ENCODE results near the gene ASTN2.
"Not testable (repeated sequence)": the region's sequence is repeated elsewhere in the genome, so short reads cannot be mapped to it uniquely, and the experiment has no call there.

Gene ASTN2

GRCh38 chr9:116951588-116952435 lies 463.0 kb downstream of the ASTN2 start:
- peak in 1 of 5 experiments; percentile 80 for DNase-seq

DNA sequence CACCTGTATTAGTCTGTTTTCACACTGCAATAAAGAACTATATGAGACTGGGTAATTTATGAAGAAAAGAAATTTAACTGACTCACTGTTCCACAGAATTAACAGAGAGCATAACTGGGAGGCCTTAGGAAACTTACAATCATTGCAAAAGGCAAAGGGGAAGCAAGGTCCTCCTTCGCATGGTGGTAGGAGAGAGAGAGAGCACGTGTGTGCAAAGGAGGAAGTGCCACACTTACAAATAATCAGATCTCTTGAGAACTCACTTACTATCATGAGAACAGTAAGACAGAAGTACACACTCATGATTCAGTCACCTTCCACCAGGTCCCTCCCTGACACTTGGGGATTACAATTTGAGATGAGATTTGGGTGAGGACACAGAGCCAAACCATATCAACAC lies 469.0 kb downstream of the ASTN2 start:
- no peak for DNase-seq

DNA sequence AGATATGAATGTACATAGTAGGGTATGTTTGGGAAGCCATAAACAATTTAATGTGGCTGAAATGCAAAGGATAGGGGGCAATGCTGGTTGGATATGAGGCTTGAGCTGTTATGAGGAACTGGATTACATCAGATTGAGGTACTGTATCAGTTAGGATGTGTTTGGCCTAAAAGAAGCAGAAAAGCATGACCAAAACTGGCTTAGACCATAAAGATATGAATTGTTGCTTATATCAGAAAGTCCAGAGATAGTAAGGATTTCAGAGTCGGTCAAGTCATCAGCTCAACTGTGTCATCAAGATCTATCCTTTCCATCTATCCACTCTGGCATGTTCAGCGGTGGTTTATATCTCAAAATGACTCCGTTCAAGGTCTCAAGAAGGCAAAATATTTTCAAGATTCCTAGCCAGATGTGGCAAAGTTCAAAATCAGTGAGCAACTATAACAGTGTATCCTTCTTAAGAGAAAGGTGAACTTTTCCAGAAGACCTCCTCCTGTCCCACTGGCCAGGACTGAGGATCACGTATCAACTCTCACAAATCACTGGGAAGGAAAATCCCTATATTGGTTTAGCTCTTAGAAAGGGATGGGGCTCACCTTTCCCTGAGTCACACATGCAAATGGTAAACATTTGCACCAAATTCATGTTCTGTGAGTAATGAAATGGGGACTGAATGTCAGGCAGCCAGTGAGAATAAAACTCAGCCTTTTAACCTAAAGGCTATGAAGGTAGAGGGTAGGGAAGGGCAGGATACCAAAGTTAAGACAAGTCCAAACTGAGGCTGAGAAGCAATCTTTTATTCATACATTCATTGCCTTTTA lies 469.9 kb downstream of the ASTN2 start:
- DNase-seq, result no peak

DNA sequence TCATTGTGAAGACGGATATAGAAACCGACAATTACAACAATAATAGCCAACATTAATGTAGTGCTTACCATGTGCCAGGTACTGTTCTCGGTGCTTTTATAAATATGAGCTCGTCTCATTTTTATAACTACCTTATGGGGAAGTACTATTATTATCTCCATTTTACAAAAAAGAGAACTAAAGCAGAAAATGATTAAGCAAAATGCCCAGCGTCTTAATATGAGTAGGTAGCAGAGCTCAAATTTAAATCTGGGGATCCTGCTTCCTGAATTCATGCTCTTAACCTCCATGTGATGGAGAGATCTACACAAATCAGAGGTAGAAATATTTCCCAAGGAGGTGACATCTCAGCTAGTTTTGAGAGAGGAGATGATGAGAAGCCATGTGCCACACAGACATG lies 470.9 kb downstream of the ASTN2 start:
- no peak for DNase-seq

DNA sequence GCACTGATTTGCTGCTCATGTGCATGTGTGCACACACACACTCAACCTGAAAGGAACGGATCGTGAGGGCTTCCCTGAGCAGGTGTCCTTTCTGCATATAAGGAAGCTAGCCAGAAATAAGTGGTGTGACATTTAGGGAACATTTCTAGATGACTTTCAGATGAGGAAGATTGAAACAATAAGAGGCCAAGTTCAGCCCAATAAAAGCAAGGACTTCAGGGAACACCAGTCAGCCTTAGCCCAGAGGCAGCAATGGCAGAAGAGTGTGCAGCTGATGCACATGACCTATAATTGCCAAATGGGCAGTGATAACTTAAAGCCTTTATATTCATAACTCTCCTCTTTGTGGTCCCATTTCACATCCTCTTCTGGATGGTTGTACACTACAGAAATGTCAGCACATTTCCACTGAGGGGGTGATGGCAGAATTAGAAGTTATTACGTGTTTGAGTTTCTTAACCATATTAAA lies 472.2 kb downstream of the ASTN2 start:
- no peak for DNase-seq

DNA sequence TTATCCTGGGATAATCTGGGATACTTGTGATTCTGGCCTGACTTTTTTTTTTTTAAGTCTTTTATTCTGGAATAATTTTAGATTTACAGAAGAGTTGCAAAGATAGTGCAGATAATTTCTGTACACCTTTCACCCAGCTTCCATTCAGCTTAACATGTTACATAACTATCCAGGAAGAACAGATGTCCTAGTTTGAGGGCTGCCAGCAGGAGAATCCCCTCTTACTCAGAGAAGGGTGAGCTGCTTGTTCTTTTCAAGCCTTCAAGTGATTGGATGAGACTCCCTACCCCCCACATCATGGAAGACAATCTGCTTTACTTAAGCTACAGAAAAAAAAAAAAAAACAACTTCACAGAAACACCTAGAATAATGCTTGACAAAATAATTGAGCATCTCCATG lies 473.6 kb downstream of the ASTN2 start:
- DNase-seq, result no peak

DNA sequence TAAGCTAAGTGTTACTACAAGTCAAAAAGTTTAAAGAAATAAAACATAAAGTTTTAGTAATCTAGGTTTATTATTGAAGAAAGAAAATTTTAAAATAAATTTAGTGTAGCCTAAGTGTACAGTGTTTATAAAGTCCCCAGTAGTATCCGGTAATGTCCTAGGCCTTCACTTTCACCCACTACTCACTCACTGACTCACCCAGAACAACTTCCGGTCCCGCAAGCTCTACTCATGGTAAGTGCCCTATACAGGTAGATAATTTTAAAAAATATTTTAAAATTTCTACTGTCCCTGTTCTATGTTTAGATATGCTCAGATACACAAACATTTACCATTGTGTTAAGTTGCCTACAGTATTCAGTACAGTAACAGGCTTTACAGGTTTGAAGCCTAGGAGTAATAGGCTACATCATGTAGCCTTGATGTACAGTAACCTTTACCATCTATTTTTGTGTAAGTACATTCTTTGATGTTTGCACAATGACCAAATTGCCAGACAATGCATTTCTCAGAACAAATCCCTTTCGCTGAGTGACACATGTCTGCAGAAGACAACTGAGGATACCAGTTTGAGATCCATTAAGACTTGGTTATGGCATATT lies 474.1 kb downstream of the ASTN2 start:
- no peak for DNase-seq

GRCh38 chr9:116939614-116940013 lies 475.2 kb downstream of the ASTN2 start:
- DNase-seq, result peak in 1 of 5 experiments; percentile 64

DNA sequence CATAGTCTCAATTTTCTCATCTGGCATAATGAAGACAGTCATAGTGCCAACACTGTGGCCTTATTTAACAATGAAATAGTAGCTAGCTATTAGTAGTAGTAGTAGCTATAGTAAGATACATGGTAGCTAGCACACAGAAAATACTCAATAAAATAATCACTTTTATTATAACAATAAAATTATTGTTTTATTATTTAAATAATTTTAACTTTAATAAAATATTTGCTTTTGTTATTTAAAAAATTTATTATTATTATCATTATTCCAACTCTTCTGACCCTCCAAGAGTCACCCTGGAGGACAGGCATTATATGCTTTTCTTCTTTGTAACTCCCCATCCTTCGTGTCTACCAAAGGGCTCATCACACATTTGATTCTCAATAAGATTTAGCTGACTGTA lies 475.7 kb downstream of the ASTN2 start:
- no peak for DNase-seq

GRCh38 chr9:116937361-116937760 lies 477.5 kb downstream of the ASTN2 start:
- DNase-seq, result no peak

GRCh38 chr9:116935149-116935897 lies 479.5 kb downstream of the ASTN2 start:
- no peak for DNase-seq

- DNase-seq, result no peak
Observed at GRCh38 chr9:116934131-116934530, 480.7 kb downstream of the ASTN2 start.

DNA sequence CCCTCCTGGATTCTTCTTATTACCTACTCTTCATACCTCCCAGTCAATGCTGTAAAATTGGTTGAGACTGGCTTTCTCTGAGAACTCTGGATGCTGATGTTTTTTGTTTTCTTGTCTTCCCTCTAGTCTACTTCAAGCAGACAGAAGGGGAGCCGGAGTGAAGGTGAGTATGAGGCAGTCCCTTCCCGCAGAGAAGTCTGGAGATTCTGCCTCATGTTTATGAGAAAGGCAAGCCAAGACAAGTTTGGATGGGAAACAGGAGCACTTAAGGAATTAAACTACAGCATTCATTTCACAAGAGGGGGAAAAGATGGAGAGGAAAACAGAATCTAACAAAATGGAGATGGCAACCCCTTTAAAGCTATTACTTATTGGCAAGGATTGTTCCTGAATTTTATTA lies 481.6 kb downstream of the ASTN2 start:
- no peak for DNase-seq

DNA sequence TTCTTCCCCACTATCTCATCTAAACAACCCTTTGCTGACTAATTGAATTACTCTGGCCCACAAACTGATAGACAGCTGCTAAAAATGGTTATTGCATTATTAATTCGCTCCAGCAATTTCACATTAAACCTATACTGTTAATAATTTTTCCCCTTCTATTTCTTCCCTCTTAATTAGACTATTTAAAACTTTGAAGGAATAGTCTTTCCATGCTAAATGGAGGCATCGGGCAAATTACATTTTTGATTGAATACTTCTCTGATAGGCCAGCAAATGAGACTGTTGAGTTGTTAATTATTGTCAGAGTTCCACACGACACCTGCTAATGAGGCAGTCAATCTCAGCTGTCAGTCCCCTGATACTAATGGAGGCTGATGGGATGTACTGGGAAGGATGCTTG lies 485.2 kb downstream of the ASTN2 start:
- DNase-seq, result no peak

- DNase-seq, result no peak
Observed at GRCh38 chr9:116928884-116929283, 486.0 kb downstream of the ASTN2 start.

- no peak for DNase-seq
Observed at GRCh38 chr9:116928289-116928688, 486.6 kb downstream of the ASTN2 start.

- DNase-seq, result no peak
Observed at GRCh38 chr9:116927726-116928125, 487.1 kb downstream of the ASTN2 start.

- DNase-seq, result no peak
Observed at GRCh38 chr9:116925121-116925520, 489.7 kb downstream of the ASTN2 start.

- no peak for DNase-seq
Observed at GRCh38 chr9:116924462-116925110, 490.3 kb downstream of the ASTN2 start.

DNA sequence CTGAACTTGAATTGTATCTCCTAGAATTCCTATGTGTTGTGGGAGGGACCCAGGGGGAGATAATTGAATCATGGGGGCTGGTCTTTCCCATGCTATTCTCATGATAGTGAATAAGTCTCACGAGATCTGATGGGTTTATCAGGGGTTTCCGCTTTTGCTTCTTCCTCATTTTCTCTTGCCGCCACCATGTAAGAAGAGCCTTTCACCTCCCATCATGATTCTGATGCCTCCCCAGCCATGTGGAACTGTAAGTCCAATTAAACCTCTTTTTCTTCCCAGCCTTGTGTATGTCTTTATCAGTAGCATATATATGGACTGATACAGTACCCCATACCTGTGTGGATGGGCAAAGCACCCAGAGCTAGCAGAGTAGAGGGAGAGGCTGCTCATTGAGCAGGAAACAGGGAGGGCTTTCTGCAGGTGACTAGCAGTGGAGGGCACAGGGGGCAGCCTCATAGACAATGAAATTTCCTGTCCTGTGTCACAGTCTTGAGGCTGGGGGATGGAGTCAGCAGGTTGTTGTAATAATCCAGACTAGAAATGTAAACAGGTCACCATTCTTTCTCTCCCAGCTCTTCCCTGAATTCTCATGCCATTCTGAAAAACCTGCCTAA lies 496.9 kb downstream of the ASTN2 start:
- DNase-seq, result not testable (repeated sequence)

DNA sequence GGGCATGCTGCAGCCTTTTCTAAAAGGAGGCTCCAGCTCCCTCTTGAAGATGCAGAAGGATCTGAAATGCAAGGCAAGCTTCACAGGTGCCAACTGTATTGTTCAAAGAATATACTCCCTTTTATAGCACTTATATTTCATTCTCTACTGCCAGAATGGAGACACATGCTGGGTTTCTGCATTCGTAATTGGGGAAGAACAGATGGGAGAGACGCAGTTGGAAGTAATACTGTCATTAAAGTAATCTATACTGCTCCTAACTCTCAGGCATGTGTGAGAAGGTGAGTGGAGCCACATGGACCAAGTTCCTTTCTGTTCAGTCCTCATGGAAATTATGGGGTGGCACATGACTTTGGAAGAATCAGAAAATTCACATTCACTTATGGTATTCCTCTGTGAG lies 501.3 kb downstream of the ASTN2 start:
- DNase-seq, result no peak

- DNase-seq, result no peak
Observed at GRCh38 chr9:116910201-116910600, 504.7 kb downstream of the ASTN2 start.

Data from T-helper 2 cell (primary cell).